Psoas muscle (tissue), 8 donors: Measurements from ENCODE around the gene SPATA13. TPM values are rescaled to one million over a fixed set of nuclear protein-coding genes. Genes with fewer than 3 reads are reported as not detected.

ENCODE experiments used
- ATAC-seq, 4 donors: fragments of 200-7000 bp; cut with Tn5 transposase; one replicate each; pipeline ENCODE4 v1.9.1; 2020; ENCODE audit warnings: moderate library complexity in 3 of 4, mild to moderate bottlenecking in 2 of 4
- DNase-seq, 2 donors: peaks; one replicate each; pipeline ENCODE4 v3.0.0-alpha.2; 2020
- H3K27ac ChIP-seq: fragments of 200-600 bp; one replicate; pipeline ENCODE4 v1.8.0; 2022
- H3K27me3 ChIP-seq, 3 donors: fragments of 200-600 bp in 1 of 3; one replicate each; pipeline versions ENCODE4 v1.6.1 to v1.8.0; 2013 to 2022; ENCODE audit warnings: low read length in 2 of 3, mild to moderate bottlenecking in 2 of 3, moderate library complexity in 1 of 3; ENCODE audit not compliant: insufficient read depth in 3 of 3
- H3K36me3 ChIP-seq, 2 donors: fragments of 200-600 bp in 1 of 2; one replicate each; pipeline versions ENCODE4 v1.6.1 to v1.8.0; 2013 to 2022; ENCODE audit warnings: low read depth in 1 of 2, mild to moderate bottlenecking in 1 of 2, moderate library complexity in 1 of 2; ENCODE audit not compliant: insufficient read depth in 1 of 2
- H3K4me1 ChIP-seq: fragments of 200-600 bp; one replicate; pipeline ENCODE4 v1.8.0; 2022
- H3K4me3 ChIP-seq: fragments of 200-600 bp; one replicate; pipeline ENCODE4 v1.8.0; 2022; ENCODE audit warnings: mild to moderate bottlenecking
- H3K9me3 ChIP-seq: fragments of 200-600 bp; one replicate; pipeline ENCODE4 v1.8.0; 2022
- WGBS, 3 donors: extraction: QIAGEN DNeasy Blood & Tissue Kit; methylation state at CpG; one replicate each; pipeline versions ENCODE4 v1.1.6 to v1.1.7; 2013; 5-methylcytosine and 5-hydroxymethylcytosine counted together
- intact Hi-C, 2 donors: fragments of 100-400 bp; cut with DNase I; formaldehyde crosslinking; loops; one replicate each; pipeline versions ENCODE4 v1.11.0 to v1.14.2; 2022
- polyA plus RNA-seq, 3 donors: library from polyadenylated mRNA; stranded (reverse); fragments of 200-250 nt; gene quantifications; one replicate each; pipeline ENCODE4 v1.2.3, GENCODE V29; 2013
- total RNA-seq, 4 donors: library from RNA; stranded (reverse); fragmentation: NEBNext Ultra II Directional in 2 of 4; extraction: Animal tissue kit (Norgen Biotek cat#: 25700) in 2 of 4; gene quantifications; one replicate each; pipeline versions ENCODE4 v1.2.1 to v1.2.4, GENCODE V29; 2021 to 2023
- TF ChIP-seq, protein P1 (sequence below): fragments of 200-600 bp; IDR thresholded peaks from one replicate; pipeline ENCODE4 v1.8.0; 2022; ENCODE audit warnings: antibody characterized with exemption
- donor health status: healthy with polysubstance abuse.
- donor health status: DM: no; HTN: no; CAD: no; lungs with moderate emphysema.
- donor health status: Bipolar disorder and iron deficiency.
- donor health status: healthy.
- donor health status: DM: yes; HTN: yes; CAD: no.
- donor health status: DM: no; HTN: no; CAD: no.
- donor health status: DM: no; HTN: no; CAD: no.
- donor health status: DM: yes; HTN: yes; CAD: no.

The SPATA13 gene
- total and polyA plus RNA-seq, 7 donors, result 0.87 to 5.8 (median 2.5) TPM

DNA sequence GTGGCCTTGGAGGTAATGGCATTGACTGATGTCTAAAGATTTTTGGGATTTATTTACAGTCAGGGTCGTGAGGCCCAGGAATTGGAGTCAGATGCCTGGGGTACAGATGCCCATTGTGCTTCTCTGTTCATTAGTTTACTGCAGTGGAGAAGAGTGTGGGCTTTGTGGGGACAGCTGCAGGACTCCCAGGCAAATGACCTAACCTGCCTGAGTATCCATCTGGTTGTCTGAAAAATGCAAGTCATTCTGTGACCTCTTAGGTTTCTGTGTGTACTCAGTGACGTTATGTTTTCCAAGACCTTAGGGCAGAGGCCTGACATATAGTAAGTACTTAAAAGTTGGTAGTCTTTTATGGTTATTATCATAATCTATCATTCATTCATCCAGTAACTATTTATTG is 60.5 kb downstream of the SPATA13 start:
- Histone ChIP-seq H3K27ac (no peak overlapping the region), H3K36me3 (no peaks in the 10 kb centered on the region), H3K4me3 (no peak overlapping the region), H3K4me1 (no peaks in the 10 kb centered on the region), H3K9me3 (no peaks in the 10 kb centered on the region), H3K27me3 (no peaks in the 10 kb centered on the region)
- TF ChIP-seq, protein P1, sequence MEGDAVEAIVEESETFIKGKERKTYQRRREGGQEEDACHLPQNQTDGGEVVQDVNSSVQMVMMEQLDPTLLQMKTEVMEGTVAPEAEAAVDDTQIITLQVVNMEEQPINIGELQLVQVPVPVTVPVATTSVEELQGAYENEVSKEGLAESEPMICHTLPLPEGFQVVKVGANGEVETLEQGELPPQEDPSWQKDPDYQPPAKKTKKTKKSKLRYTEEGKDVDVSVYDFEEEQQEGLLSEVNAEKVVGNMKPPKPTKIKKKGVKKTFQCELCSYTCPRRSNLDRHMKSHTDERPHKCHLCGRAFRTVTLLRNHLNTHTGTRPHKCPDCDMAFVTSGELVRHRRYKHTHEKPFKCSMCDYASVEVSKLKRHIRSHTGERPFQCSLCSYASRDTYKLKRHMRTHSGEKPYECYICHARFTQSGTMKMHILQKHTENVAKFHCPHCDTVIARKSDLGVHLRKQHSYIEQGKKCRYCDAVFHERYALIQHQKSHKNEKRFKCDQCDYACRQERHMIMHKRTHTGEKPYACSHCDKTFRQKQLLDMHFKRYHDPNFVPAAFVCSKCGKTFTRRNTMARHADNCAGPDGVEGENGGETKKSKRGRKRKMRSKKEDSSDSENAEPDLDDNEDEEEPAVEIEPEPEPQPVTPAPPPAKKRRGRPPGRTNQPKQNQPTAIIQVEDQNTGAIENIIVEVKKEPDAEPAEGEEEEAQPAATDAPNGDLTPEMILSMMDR, result no peak
- ATAC-seq (no peak), DNase-seq (no peak)
- WGBS, 3 donors, result 42 to 67% (median 51%) methylated on average over 2 of the region's 2 CpGs
- intact Hi-C loops, result loop anchor here (5.0 to 10.0 kb wide), 2 partner anchors 166 to 199 kb away; no protein-coding TSS in a partner anchor

DNA sequence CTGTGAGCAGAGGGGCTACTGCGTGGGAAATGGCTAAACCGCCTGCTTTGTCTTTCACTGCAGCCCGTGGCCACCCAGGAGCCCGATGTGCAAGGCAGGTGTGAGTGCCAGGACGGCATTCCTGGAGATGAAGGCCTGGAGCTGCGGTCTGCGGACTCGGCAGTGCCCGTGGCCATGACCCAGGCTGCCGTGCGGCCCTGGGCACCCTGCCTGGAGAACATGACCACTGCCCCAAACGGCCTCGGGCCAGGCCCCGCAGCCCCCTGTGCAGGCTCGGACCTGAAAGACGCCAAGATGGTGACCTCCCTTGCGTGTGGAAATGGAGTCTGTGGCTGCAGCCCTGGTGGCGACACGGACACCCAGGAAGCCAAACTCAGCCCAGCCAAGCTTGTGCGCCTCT is 62.2 kb downstream of the SPATA13 start:
- 91 to 94% (median 91%) methylated on average over 20 of the region's 20 CpGs for WGBS, 3 donors
- TF ChIP-seq, protein P1, result no peak
- ATAC-seq (no peak), DNase-seq (no peak)
- intact Hi-C loops, result loop anchor here (5.0 to 10.0 kb wide), 2 partner anchors 168 to 200 kb away; no protein-coding TSS in a partner anchor
- no peaks in the 10 kb centered on the region for H3K36me3 ChIP-seq
- no peak overlapping the region for H3K4me3 ChIP-seq
- no peaks in the 10 kb centered on the region for H3K4me1 ChIP-seq
- H3K27me3 ChIP-seq, result no peaks in the 10 kb centered on the region
- no peaks in the 10 kb centered on the region for H3K9me3 ChIP-seq
- H3K27ac ChIP-seq, result no peak overlapping the region

DNA sequence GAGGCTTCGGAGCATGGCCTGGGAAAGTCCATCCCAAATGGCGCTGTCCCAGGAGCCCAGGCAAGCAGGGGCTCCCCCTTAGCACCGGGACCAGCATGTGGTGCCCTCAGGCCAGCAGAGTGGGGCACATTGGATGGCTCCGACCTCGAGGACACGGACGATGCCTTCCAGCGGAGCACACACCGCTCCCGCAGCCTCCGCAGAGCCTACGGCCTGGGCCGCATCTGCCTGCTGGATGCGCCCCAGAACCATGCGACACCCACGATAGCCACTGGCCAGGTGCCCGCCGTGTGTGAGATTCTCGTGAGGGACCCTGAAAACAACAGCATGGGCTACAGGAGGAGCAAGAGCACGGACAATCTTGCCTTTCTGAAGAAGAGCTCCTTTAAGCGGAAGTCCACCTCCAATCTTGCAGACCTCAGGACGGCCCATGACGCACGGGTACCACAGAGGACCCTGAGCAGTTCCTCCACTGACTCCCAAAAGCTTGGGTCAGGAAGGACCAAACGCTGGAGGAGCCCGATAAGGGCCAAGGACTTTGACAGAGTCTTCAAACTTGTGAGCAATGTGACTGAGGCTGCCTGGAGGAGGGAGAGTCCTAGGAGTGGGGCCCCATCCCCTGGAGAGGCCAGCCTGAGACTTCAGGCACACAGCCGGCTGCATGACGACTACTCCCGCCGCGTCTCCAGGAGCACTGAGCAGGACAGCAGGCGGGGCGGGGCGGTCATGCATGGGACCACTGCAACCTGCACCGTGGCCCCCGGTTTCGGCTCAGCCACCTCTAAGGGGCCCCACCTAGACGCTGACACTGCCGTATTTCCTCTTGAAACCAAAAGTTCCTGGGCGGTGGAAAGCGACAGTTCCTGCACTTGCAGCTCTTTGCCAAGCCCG is 63.1 kb downstream of the SPATA13 start:
- Histone ChIP-seq H3K4me3 (no peak overlapping the region), H3K9me3 (no peaks in the 10 kb centered on the region), H3K4me1 (no peaks in the 10 kb centered on the region), H3K36me3 (no peaks in the 10 kb centered on the region), H3K27ac (no peak overlapping the region), H3K27me3 (no peaks in the 10 kb centered on the region)
- intact Hi-C loops, result loop anchor here (5.0 to 10.0 kb wide), 2 partner anchors 169 to 201 kb away; no protein-coding TSS in a partner anchor
- TF ChIP-seq, protein P1, result no peak
- ATAC-seq, result no peak
- DNase-seq, result no peak
- 85 to 90% (median 89%) methylated on average over 41 to 42 of the region's 42 CpGs for WGBS, 3 donors

DNA sequence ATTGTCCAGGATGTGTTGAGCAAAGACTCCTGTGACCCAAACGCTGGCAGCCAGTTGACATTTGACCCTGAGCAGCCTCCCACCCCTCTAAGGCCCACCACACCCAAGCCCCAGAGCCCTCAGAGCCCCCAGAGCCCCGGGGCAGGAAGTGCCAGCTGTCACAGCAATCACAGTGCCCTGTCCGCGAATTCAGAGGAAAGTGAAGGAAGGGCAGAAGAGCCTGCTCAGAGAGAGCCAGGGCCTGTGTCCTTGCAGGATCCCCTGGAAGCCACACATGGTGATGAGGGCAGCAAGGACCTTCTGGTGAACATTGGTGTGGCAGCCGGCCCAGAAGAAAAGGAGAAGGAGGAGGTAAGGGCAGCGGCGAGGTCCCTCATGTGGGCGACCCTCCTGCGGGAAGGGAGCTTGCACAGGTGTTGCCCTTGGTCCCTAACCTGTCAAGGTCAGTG is 63.7 kb downstream of the SPATA13 start:
- WGBS, 3 donors, result 59 to 63% (median 62%) methylated on average over 9 of the region's 9 CpGs
- H3K27me3 ChIP-seq, result no peaks in the 10 kb centered on the region
- TF ChIP-seq, protein P1, result no peak
- no peaks in the 10 kb centered on the region for H3K4me1 ChIP-seq
- intact Hi-C loops, result loop anchor here (5.0 to 10.0 kb wide), 2 partner anchors 169 to 202 kb away; no protein-coding TSS in a partner anchor
- no peaks in the 10 kb centered on the region for H3K9me3 ChIP-seq
- no peaks in the 10 kb centered on the region for H3K36me3 ChIP-seq
- ATAC-seq, result no peak
- H3K27ac ChIP-seq, result no peak overlapping the region
- no peak overlapping the region for H3K4me3 ChIP-seq
- DNase-seq, result no peak
